Measurements from ENCODE around the gene ERN1.

- no peak for TF ChIP-seq EZH2 (IDR thresholded peaks at IDR 0.05; ENCODE audit: borderline replicate concordance)
- TF ChIP-seq CTCF (IDR thresholded peaks at IDR 0.05; ENCODE audit: poor library complexity): no peak
These were observed 18.1 kb downstream of the ERN1 start for GRCh38 chr17:64111831-64112230.
